ENCODE results near the gene RELT. TPM values are rescaled to one million over a fixed set of nuclear protein-coding genes. Genes with fewer than 3 reads are reported as not detected.

RELT gene
- total RNA-seq, result 6.8 and 8.6 TPM in 2 replicates

- DNase-seq (ENCODE audit: low read depth, low spot score), result peak; percentile 52
These were observed at the start of gene RELT for GRCh38 chr11:73376160-73376802. Gene RELT, plus strand, starts transcription at chr11:73376399. Its CDS starts 12,738 bp downstream, at chr11:73389137.

- DNase-seq (ENCODE audit: low read depth, low spot score), result no peak
These were observed 49.0 kb upstream of the RELT start for GRCh38 chr11:73326929-73327811.

GRCh38 chr11:73327812-73328364 is 48.3 kb upstream of the RELT start:
- no peak for DNase-seq (ENCODE audit: low read depth, low spot score)

DNA sequence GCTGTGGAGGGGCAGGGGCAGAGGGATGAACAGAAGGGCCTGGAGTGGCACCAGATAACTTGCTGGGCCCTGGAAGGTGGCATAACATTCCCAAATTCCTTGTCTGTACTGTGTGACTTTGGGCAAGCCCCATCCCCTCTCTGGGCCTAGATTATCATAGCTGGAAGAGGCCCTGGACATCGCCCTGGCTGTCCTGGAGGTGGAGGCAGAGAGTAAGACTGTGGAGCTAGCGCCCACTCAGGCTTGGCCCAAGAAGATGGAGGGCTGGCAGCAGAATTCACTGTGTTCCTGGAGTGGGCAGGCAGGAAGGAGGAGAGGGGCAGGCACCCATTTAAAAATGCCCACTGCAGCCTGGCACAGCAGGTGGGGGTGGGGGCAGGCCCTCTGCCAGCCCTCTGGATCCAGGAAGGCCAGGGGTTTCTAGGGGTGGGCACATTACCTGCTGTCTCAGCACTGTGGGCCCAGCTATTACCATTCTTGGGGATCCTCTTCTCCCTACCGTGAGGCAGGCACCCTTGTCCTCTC is 45.6 kb upstream of the RELT start:
- DNase-seq (ENCODE audit: low read depth, low spot score), result no peak

- DNase-seq (ENCODE audit: low read depth, low spot score), result no peak
These were observed 44.9 kb upstream of the RELT start for GRCh38 chr11:73331138-73331916.

- no peak for DNase-seq (ENCODE audit: low read depth, low spot score)
These were observed 43.0 kb upstream of the RELT start for GRCh38 chr11:73333173-73333572.

GRCh38 chr11:73333640-73334383 is 42.4 kb upstream of the RELT start:
- no peak for DNase-seq (ENCODE audit: low read depth, low spot score)

DNA sequence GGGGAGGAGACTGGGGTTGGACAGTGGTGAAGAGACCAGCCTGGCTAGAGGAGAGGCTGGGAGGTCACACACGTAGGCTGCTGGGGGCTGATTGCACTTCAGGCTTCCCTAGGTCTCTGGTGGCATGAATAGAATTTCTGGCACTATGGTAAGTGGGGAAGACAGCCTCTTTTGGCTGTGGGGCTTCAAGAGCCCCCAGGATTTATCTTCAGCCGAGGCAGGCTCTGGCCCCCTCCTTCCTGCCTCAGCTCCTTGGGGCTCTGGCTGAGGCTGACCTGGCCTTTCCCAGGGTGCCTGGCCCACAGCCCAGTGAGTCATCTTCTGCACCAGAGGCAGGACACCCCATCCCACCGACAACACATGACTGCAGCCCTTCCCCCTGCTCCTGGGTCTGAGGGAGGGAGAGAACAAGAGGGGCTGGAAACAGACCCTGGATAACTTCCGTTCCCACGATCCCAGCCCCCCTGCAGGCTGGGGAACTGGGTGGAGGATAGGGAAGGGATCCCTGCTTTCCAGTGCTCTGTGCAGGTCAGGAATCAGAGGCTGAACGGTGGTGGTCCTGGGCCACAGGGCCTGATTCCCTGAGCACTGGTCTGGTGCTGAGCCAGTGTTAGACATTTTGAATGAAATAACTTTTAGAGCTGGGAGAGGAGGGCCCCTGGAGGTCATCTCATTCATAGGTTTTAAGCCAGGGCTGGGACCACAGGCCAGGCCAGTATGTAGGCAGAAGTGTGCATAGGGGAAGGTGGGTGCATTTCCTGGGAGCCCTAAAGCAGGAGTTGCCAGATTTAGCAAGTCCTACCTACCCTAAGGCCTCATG is 41.6 kb upstream of the RELT start:
- peak; percentile 64 for DNase-seq (ENCODE audit: low read depth, low spot score)

GRCh38 chr11:73335204-73335923 is 40.8 kb upstream of the RELT start:
- no peak for DNase-seq (ENCODE audit: low read depth, low spot score)

DNA sequence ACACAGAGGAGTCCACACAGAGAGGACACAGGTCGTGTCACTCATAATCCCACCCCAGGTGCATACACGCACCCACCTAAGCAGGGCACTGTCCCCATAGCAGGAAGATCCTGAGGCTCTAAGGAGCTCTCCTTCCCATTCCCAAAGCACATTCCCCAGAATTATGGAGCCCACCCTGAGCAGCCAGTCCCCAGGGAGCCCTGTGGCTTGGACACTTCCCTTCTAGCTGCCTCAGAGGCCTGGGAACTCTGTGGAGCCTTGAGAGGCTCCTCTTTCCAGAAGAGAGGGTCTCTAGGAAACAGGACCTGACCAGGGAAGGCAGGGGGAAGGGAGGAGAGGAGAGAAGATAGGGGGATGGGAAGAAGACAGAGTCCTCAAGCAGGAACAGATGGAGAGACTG is 38.4 kb upstream of the RELT start:
- no peak for DNase-seq (ENCODE audit: low read depth, low spot score)

DNA sequence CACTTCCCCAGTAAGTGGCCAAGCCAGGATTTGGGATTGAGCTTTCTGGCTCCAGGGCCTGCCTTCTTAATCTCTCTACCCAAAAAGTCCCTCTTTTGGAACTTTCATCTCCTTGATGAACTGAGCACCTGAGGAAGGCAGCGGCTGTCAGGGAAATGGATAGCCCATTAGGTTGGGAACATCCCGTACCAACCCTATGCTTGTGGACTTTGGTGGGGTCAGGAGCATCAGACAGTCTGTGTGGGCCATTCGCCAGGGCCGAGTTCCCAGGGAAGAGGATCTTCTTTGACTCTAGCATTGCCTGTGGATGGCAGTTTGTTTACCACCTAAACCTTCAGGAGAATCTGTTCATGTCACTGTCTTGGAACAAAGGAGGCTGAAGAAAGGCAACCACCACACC is 37.9 kb upstream of the RELT start:
- DNase-seq (ENCODE audit: low read depth, low spot score), result no peak

GRCh38 chr11:73340164-73340563 is 36.0 kb upstream of the RELT start:
- no peak for DNase-seq (ENCODE audit: low read depth, low spot score)

DNA sequence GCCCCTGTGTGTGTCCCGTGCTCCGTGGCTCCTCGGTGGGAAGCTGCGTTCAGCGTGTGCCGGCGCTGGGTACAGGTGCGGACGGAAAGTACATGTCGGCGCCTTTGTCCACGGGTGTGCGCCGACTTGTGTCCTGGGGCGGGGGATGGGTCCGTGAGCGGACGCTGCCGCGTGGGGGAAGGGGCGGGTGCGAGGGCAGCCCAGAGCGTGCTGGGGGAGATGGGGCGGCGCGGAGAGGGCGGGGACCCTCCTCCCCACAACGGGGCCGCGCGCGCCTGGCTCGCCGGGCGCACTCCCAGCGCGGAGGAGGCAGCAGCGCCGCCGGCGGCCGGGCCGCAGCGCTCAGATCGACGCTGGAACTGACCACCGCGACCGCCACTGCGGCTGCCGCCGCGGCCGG is 33.6 kb upstream of the RELT start:
- DNase-seq (ENCODE audit: low read depth, low spot score), result no peak

DNA sequence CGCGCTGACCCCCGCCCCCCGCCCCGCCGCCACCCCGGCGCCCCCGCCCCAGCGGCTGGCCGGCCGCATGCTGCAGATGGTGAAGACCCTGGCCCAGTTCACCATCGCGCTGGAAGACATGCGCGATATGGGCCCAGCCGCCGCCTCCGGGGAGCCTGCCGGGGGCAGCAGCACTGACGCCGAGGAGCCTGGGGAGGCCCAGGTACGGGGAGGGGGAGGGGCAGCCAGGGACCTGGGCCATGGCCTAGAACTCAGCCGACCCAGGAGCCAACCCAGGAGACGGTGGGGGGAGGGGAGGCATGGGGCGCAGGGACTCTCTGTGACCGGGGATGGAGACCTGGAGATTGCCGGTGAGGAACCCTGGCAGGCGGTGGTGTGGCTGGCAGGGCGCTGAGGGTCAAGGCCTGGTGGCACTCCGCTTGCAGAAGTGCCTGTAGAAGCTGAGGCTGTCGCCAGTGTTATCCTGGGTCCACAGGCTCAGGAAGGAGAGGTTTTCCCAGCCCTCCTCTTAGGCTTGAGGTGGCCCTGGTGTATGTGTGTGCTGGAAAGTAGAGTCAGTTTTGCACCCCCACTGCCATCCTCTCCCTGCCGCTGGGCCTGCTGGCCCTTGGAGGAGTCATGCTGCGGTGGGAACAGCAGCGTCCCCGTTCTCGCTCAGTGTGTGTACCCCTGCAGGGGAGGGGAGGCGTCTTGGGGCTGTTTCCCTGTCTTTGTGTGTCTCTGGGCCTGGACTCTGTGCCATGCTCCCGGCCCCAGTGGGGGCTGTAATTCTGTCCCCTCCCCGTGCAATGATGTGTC is 32.9 kb upstream of the RELT start:
- no peak for DNase-seq (ENCODE audit: low read depth, low spot score)

- no peak for DNase-seq (ENCODE audit: low read depth, low spot score)
These were observed 32.0 kb upstream of the RELT start for GRCh38 chr11:73344191-73344607.

DNA sequence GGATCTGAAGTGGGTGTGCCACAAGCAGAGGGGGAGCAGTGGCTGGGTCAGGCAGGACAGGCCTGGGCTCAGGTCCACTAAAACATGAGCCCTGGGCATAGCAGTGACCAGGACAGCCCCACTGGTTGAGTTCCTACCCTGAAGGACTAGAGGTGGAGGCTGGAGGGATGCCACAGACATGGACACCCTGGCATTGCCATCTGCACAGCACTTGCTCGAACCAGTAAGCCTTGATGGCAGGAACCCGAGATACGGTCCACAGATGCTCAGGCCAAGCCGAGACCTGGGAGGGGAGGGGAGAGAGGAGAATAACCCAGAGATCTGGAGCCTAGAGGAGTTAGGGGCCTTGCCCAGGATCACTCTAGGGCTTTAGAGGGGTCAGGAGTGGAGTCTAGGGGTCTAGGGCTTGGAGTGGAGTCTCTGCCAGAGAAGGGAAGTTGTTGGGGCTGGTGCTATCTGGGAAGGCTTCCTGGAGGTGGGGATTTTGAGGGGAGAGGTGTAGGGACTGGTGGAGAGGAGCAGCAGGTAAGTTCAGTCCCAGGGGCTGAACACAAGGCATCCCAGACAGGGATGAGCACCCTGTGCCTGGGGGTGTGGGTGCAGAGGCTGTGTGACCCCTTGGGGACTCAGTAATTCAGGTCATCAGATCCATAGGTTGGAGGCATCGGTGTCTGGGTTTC is 30.6 kb upstream of the RELT start:
- no peak for DNase-seq (ENCODE audit: low read depth, low spot score)

GRCh38 chr11:73346186-73346935 is 29.8 kb upstream of the RELT start:
- no peak for DNase-seq (ENCODE audit: low read depth, low spot score)

Data from pulmonary artery endothelial cell (primary cell).